T-helper 1 cell treated with Interleukin-12 subunit alpha and Interleukin-12 subunit beta and Interleukin-4 antibody, amounts not matched to agents 30 ng/mL and 1 ng/mL, for 36 hours (primary cell): ENCODE results near the gene KLHL18. TPM values are rescaled to one million over a fixed set of nuclear protein-coding genes. Genes with fewer than 3 reads are reported as not detected.
"Not testable (repeated sequence)": the region's sequence is repeated elsewhere in the genome, so short reads cannot be mapped to it uniquely, and the experiment has no call there.

ENCODE experiments used
- intact Hi-C: fragments of 100-400 bp; cut with micrococcal nuclease; formaldehyde crosslinking; loops from one replicate; pipeline ENCODE4 v1.15.1; 2024
- total RNA-seq: library from RNA; stranded (reverse); gene quantifications from 2 replicates; pipeline ENCODE4 v1.2.3, GENCODE V29; 2022

The KLHL18 gene
- total RNA-seq, 1 donor from 2014 or later = 28.2 TPM

DNA sequence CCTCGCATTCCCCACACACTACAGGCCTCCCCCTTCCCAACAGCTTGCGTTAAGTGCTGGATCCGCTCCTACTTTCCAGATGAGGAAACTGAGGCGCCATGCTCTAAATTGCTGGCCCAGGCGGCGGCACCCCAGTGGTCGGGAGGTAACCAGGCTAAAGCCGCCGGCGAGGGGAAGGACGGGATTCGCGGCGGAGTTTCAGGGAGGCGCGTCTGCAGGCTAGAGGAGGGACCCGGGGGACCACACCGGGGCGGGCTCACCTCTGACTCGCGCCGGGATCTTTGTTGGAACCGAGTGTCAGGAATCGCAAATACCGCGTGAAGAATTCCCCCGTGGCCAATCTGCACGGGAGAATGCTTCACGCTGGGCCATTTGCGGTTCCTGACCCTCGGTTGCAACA, 73.5 kb downstream of the KLHL18 start:
- intact Hi-C loops = no loop called here

DNA sequence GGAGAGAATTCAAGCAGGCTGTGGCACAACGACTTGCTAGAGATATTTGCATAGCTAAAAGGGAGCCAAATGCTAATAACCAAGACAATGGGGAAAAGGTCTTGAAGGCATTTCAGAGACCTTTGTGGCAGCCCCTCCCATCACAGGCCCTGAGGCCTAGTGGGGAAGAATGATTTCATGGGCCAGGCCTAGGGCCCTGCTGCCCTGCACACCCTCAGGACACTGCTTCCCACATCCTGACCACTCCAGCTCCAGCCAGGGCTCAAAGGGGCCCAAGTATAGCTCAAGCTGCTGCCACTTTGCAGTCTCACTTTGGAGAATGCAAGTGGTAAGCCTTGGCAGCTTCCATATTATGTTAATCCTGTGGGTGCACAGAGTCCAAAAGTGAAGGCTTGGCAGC, 76.6 kb downstream of the KLHL18 start:
- intact Hi-C loops = no loop called here

DNA sequence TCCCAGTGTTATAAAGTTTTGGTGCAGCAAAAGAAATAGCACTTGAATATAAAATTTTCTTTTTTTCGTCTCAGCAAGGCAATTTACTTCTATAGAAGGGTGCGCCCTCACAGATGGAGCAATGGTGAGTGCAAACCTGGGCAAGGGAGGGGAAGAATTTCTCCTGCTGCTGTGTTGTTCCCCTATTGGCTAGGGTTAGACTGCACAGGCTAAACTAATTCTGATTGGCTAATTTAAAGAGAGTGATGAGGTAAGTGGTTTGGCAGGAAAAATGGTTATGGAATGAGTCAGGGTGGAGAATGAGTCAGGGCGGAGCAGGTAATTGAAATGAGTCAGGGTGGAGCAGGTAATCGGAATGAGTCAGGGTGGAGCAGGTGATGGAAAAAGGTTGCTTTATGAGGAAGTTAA, 77.4 kb downstream of the KLHL18 start:
- intact Hi-C loops = not testable (repeated sequence)

DNA sequence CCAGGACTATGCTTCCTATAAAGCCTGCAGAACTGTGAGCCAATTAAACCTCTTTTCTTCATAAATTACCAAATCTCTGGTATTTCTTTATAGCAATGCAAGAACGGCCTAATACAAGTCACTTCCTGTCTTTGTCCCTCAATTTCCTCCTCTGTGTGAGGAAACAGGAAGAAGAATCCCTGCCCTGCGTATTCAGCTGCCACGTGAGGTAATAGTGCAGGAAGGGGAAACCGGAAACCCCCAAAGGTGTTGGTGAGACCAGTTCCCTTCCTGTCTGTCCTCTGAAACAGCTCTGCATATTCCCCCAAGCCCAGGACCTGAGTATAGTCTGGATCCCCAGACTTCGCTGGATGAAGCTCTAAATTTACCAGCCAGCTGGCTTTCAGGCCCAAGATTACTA, 80.0 kb downstream of the KLHL18 start:
- intact Hi-C loops = no loop called here

DNA sequence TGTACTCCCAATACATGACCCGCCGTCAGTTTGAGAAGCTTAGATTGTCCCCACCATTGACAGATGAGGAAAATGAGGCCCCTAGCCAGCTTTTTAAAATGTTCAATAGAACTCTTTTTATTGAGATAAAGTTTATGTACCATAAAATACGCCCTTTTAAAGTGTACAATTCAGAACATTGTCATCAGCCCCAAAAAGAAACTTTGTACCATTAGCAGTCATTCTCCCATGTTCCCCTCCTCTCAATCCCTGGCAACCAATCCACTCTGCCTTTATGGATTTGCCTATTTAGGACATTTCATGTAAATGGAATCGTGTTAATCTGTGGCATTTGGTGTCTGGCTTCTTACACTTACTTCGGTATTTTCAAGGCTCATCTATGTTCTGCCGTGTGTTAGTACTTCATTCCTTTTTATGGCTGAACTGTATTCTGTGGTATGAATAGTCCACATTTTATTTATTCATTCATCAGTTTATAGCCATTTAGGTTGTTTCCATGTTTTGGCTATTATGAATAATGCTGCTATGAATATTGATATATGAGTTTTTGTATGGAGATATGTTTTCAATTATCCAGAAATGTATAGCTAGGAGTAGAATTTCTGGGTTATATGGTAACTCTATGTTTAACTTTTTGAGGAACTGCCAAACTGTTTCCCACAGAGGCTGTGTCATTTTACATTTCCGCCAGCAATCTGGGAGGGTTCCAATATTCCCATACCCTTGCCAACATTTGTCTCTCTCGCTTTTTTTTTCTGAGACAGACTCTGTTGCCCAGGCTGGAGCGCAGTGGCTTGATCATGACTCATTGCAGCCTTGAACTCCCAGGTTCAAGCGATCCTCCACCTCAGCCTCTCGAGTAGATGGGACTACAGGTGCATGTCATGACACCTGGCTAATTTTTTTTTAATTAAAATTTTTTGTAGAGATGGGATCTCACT, 82.7 kb downstream of the KLHL18 start:
- intact Hi-C loops = no loop called here

DNA sequence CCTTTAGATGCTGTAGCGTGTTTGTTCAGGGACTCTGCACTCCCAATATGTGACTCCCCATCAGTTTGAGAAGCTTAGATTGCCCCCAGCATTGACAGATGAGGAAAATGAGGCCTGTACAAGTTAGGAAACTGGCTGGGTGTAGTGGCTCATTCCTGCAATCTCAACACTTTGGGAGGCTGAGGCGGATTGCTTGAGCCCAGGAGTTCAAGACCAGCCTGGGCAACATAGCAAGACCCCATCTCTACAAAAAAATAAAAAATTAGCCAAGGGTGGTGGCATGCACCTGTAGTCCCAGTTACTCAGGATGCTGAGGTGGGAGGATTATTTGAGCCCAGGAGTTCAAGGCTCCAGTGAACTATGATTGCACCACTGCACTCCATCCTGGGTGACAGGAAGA, 84.1 kb downstream of the KLHL18 start:
- intact Hi-C loops = no loop called here

DNA sequence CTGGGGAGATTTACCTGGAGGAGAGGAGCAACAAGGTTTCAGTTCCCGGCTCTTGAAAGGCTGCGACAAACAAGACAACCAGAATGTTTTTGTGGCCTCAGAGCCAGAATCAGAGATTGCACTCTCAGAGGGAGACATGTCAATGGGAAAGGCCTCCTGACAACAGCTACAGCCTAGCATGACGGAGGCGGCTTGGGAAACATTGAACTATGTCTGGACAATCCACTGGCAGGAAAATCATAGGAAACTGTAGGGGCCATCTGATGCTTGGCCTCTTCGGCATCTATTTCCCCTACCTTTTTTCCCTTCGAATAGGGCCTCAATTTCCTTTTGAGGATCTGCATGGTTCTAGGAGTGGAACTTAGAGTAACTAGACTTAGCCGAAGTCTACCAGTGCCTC, 84.9 kb downstream of the KLHL18 start:
- intact Hi-C loops = no loop called here

DNA sequence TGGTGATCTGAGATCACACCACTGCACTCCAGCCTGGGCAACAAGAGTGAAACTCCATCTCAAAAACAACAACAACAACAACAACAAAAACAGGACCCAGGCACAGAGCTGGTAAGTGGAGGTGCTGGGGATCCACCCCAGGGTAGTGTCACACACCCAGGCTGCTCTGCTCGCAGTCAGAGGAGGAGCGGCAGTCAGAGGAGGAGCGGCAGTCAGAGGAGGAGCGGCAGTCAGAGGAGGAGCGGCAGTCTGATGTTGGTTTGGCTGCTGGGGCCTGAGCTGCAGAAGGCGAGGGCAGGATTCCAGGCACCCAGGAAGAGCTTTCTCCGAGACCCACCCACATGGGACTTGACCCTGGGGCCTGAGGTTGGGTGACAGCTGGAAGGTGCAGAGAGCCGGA, 87.3 kb downstream of the KLHL18 start:
- intact Hi-C loops = not testable (repeated sequence)

DNA sequence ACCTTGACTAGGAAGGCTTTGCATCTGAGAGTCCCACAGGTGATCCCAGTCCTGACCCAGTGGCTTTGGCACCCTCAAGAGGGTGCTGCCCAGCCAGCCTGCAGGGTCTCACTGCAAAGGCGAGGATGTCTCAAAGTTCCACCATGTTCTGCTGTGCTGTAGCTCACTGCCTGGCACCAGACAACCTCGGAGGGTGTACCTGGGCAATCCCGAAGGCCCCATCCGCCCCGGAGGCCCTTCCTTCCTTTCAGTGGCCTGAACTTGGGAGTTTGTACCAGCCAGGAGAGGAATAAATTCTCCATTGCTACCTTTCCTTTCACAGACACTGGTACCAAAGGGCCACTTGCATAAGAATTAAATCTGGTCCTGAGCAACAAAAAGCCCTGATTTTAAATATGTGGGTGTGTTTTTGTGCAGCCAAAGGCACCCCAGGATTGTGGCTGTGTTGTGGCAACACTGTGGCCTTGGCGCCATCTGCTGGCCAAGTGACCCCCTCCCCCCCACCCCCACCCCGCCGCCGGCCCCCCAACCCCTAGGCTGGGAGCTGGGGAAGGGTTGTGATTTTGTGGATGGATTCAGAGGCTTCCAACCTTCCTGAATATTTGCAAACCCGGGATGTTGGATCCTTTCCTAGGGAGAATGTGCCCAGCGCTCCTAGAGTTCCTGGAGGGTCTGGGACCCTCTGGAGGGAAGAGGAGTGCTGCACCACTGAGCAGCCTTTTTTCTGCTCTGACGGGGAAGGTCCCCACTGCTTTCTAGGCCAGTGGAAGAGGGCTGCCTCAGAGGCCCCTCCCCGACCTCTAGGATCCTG, 88.3 kb downstream of the KLHL18 start:
- intact Hi-C loops = no loop called here

DNA sequence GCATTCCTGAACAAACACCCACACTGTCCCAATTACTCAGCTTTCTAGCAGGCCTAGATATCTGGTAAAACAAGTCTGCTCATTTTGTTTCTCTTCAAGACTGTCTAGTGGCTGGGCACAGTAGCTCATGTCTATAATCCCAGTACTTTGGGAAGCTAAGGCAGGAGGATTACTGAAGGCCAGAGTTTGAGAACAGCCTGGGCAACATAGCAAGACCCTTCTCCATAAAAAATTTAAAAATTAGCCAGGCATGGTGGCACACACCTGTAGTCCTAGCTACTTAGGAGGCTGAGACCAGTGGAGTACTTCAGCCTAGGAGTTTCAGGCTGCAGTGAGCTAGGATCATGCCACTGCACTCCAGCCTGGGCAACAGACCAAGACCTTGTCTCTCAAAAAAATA, 91.8 kb downstream of the KLHL18 start:
- intact Hi-C loops = no loop called here

DNA sequence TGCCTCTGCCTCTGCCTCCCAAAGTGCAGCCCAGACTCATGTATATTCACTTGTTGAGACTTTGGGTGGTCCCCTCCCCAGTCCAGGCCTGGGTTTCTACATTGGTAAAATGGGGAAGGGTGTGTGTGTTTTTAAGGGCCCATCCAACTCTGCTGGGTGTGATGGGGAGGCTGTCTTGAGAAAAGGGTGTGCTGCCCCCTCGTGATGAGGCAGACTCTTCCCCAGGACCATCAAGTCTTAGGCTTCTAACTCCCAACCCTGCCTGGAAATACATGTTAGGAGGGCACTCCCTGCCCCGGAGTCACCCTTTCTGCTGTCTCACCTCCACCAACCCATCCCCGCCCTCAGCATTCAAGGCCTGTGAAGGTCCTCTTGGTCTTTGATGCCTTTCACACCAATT, 93.6 kb downstream of the KLHL18 start:
- intact Hi-C loops = no loop called here

DNA sequence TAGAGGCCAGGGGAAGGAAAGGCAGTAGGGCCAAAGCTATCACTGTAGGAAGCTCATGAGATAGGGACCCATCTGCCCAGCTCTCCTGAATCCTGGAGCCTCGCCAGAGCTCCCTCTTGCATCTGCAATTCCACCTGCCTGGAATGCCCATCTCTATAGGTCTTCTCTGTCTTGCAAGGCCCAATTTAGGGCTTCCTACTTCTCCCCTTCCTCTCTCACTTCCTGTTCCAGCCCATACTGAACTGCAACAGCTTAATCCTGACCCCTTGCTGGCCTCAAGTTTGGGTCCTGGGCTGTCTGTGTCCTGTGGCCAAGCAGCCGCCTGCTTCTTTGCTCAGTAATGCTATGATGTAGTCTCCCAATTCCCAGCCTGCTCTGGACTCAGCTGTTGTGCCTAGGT, 94.4 kb downstream of the KLHL18 start:
- intact Hi-C loops = no loop called here

DNA sequence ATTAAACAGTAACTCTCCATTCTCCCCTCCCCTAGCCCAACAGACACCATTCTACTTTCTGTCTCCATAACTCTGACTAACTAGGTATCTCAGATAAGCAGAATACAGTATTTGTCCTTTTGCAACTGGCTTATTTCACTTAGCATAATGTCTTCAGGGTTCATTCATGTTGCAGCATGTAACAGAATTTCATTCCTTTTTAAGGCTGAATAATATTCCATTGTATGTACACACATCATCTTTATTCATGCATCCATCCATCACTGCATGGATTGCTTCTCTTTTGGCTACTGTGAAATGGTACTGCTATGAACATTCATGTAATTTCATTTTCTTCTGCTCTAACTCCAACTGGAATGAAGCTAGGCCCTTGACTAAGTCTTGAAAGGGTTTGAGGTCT, 96.1 kb downstream of the KLHL18 start:
- intact Hi-C loops = no loop called here

DNA sequence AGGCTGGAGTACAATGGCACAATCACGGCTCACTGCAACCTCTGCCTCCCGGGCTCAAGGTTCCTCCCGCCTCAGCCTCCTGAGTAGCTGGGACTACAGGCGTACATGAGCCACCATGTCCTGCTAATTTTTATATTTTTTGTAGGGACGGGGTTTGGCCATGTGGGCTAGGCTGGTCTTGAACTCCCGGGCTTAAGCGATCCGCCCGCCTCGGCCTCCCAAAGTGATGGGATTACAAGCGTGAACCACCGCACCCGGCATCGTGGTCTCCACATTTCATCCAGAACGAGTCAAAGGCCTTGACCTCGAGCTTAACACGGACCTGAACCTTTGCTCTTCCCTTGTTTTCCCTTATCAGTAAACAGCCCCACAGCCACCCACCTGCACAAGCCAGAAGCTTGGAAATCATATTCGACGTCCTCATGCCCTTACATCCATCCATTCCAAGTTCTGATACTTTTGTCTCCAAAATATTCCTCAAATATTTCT, 96.7 kb downstream of the KLHL18 start:
- intact Hi-C loops = no loop called here

DNA sequence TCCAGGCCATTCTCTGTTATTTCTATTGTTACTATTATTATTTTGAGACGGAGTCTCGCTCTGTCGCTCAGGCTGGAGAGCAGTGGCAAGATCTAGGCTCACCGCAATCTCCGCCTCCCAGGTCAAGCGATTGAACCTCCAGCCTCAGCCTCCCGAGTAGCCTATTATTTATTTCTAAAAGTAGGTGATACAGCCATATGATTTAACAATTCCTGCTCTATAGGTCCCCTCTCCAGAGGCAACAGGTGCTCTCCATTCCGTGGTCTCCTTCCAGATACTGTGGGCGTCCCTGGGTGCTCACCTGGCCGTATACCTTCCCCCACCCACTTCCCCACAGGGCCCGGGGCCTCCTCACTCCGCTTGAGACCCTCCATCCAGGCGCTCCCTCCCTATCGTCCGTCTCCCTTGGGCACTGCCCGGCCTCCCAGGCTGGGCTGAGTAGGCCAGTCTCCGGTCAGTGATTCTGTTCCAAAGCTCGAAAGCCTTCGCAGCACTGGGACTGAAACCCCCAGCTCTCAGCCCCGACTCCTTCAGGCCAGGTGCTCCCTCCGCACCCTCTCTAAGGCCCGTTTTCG, 97.4 kb downstream of the KLHL18 start:
- intact Hi-C loops = loop anchor here (1.0 to 5.0 kb wide), 11 partner anchors 41 to 1177 kb away; partner anchors contain the start of genes CCDC12, CDC25A, DHX30 and ELP6

DNA sequence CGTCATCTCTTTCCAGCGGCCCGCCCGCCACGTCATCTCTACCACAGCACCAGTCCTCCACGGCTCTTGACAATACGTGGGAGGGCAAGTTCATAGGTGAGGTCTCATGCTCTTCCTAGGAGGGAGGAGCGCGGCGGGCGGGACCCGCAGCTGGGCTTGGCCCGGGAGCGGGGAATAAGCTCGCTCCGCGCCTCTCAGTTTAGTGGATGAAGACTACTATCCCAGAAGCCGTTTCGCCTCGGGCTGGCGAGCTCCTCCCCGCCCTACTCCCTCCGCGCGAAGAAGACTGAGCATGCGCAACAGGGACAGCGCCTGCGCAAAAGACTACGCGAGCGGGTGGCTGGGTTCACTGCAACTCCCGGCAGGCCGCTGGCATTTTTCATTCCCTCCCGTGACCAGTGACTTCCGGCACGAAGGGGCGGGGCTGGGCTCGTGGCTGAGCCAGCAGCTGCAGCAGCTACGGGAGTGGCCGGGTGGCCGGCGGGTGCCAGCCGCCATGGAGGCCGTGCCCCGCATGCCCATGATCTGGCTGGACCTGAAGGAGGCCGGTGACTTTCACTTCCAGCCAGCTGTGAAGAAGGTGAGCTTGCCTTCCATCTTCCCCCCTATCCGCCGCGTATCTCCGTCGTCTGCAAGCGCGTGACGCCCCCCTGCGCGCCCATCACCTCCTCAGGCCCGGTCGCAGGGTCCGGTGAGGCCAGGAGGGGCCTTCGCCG, 98.0 kb downstream of the KLHL18 start, which contains the start of gene PTPN23:
TSS of gene PTPN23 (plus strand) at position 421 of the 716 bp plus-strand sequence. CDS start at position 497, 76 bp downstream.
- intact Hi-C loops = loop anchor here (1.0 to 5.0 kb wide), 12 partner anchors 41 to 1177 kb away; partner anchors contain the start of genes CCDC12, CDC25A, DHX30 and ELP6

DNA sequence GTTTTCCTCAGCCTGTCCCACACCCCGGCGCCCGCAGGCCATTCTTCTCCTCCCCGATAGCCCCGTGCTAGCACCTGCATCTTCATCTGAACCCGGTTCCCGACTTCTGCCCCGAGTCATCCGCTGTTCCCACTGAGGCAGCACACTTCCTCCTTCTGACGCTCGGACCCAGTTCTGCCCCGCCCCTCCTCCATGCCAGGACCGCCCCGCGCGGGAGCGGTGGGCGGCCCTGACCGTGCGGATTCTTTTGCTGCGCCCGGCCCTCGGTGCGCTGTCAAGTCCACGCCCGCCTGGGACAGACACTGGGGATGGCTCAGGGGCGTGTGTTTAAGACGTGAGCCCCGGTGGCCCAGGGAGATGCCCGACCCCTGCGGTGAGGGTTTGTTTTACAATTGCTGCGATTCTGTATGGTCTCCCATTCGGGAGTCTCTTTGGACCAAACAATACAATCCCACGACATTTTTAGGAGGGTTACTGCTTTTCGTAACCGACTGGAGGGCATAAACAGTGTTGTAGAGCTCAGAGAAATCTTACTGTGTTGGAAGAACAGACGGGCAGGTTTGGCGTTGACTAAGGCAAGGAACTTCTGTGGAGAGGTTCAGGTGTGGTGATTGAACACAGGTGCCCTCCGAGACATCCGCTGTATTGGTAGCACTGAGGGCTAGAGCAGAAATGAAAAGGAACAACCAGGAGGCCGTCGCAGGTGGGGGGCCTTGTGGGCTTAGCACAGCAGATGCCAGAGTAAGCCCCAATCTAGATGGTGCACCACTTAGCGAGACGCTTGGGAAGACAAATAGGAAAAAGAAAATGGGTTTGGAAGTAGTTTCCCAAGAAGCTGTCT, 98.8 kb downstream of the KLHL18 start:
- intact Hi-C loops = loop anchor here (1.0 to 5.0 kb wide), 5 partner anchors 364 to 1176 kb away; partner anchors contain the start of genes DHX30, NME6 and PFKFB4

DNA sequence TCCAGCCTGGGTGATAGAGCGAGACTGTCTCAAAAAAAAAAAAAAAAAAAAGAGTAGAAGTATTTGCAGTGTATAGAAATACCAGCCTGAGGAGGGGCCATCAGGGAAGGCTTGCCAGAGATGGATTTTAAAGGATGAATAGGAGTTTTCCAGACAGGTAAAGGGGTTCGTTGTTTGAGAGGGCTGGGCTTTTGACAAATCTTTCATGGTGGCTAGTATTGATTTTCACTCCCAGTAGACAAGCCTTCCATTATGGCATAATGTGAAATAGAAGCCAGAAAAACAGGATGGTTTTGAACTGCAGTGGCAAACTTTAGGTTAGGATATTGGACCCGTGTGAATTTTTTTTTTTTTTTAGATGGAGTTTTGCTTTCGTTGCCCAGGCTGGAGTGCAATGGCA, 101.7 kb downstream of the KLHL18 start:
- intact Hi-C loops = loop anchor here (5.0 kb wide), 4 partner anchors 367 to 1173 kb away; partner anchors contain the start of genes DHX30, NME6 and PFKFB4

DNA sequence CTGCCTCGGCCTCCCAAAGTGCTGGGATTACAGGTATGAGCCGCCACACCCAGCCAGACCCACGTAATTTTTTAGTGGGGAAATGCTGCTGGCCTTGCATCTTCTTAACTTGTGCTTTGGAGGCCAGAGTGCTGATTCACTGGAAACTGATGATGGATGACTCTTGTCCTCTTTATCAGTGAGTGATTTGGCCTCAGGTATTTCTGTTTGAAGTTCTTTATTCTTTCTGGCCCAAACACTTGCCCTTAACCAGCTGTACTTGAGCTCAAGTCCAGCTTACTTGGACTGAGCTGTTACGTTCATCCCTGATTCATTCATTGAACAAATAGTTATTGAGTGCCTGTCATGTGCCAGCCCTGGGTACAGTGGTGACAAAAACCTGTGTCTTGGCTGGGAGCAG, 102.3 kb downstream of the KLHL18 start:
- intact Hi-C loops = no loop called here

DNA sequence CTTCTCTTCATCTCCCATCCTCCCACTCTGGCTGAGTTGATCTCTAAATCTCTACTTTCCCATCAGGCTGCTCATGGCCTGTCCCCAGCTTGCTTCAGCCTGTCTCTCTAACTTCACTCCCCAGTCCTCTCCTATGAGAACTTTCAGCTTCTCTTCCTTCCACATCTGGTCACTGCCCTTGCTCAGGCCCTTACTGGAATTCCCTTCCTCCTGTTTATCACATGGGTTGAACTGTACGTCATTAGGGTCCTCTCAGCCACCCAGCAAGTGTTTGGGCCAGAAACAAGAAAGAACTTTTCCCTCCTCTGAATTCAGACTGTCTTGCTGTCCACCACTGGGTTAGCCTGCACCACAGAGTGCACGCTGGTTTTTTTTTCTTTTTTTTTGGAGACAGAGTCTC, 103.1 kb downstream of the KLHL18 start:
- intact Hi-C loops = no loop called here
